Measurements from ENCODE around the gene ZNF260. TPM values are rescaled to one million over a fixed set of nuclear protein-coding genes. Genes with fewer than 3 reads are reported as not detected.

The ZNF260 gene
- total RNA-seq, 1 experiment from 2014 or later, result 24.1 TPM

- TF ChIP-seq AR (CRISPR knock-in tag; IDR thresholded peaks at IDR 0.05), result no peak
- TF ChIP-seq ZNF396 (CRISPR knock-in tag; IDR thresholded peaks at IDR 0.05; ENCODE audit: borderline replicate concordance), result no peak
- TF ChIP-seq NFATC4 (CRISPR knock-in tag; IDR thresholded peaks at IDR 0.05), result no peak
- TF ChIP-seq SMAD4 (CRISPR knock-in tag; IDR thresholded peaks at IDR 0.05), result no peak
- no peak for TF ChIP-seq NR1H2 (CRISPR knock-in tag; IDR thresholded peaks at IDR 0.05)
- no peak for TF ChIP-seq RELA (CRISPR knock-in tag; IDR thresholded peaks at IDR 0.05; ENCODE audit: borderline replicate concordance)
- TF ChIP-seq USF2 (CRISPR knock-in tag; IDR thresholded peaks at IDR 0.05), result peak; percentile 44; the same call in 1 of the 2 replicates
- TF ChIP-seq NFYB (CRISPR knock-in tag; conservative IDR thresholded peaks at IDR 0.05; ENCODE audit: low read depth), result no peak
- no peak for TF ChIP-seq ZNF232 (CRISPR knock-in tag; IDR thresholded peaks at IDR 0.05)
- TF ChIP-seq IRF1 (CRISPR knock-in tag; IDR thresholded peaks at IDR 0.05), result no peak
- TF ChIP-seq JUN (CRISPR knock-in tag; IDR thresholded peaks at IDR 0.05), result no peak
- peak; percentile 29; the same call in 1 of the 2 replicates for TF ChIP-seq GABPB1 (CRISPR knock-in tag; IDR thresholded peaks at IDR 0.05)
- no peak; the same call in 1 of the 2 replicates for TF ChIP-seq ZNF416 (CRISPR knock-in tag; IDR thresholded peaks at IDR 0.05)
- no peak for TF ChIP-seq IRF2 (CRISPR knock-in tag; IDR thresholded peaks at IDR 0.05; ENCODE audit: borderline replicate concordance, low read depth)
- TF ChIP-seq MLX (CRISPR knock-in tag; IDR thresholded peaks at IDR 0.05), result no peak
- TF ChIP-seq SP1 (CRISPR knock-in tag; conservative IDR thresholded peaks at IDR 0.05), result peak; percentile 80
- no peak for TF ChIP-seq NR2C2 (CRISPR knock-in tag; IDR thresholded peaks at IDR 0.05)
- no peak for TF ChIP-seq EMX1 (CRISPR knock-in tag; IDR thresholded peaks at IDR 0.05)
- TF ChIP-seq FOXJ3 (CRISPR knock-in tag; IDR thresholded peaks at IDR 0.05; ENCODE audit: borderline replicate concordance), result no peak
These were observed at the start of gene ZNF260 (continued) for GRCh38 chr19:36528194-36528920.

GRCh38 chr19:36577271-36577996 lies 49.4 kb upstream of the ZNF260 start:
- H3K27ac Mint-ChIP-seq, result no peak overlapping the region
- ATAC-seq (no peak), DNase-seq (ENCODE audit: low spot score) (no peak)
- peaks cover 11% of the 10 kb centered on the region for H3K4me1 Mint-ChIP-seq
- H3K36me3 Mint-ChIP-seq, result peaks cover 39% of the 10 kb centered on the region
- ChIA-PET POLR2A (interaction anchor here (0.6 kb wide), 1 partner anchor 140 kb away, joined by 4 read pairs; no protein-coding TSS in a partner anchor), CTCF (no interaction called here)
- no peaks in the 10 kb centered on the region for H3K27me3 Mint-ChIP-seq (ENCODE audit: low read depth)
- H3K9me3 Mint-ChIP-seq, result peaks cover 5% of the 10 kb centered on the region; the same call in 1 of the 2 replicates
- H3K4me3 Mint-ChIP-seq, result no peak overlapping the region
- TF ChIP-seq MXD4 (CRISPR knock-in tag; IDR thresholded peaks at IDR 0.05; ENCODE audit: borderline replicate concordance) (no peak), AR (CRISPR knock-in tag; IDR thresholded peaks at IDR 0.05) (no peak), MAX (CRISPR knock-in tag; IDR thresholded peaks at IDR 0.05) (no peak), IRF1 (CRISPR knock-in tag; IDR thresholded peaks at IDR 0.05) (no peak), OVOL2 (CRISPR knock-in tag; IDR thresholded peaks at IDR 0.05; ENCODE audit: borderline replicate concordance) (no peak), ZNF396 (CRISPR knock-in tag; IDR thresholded peaks at IDR 0.05; ENCODE audit: borderline replicate concordance) (no peak), IRF2 (CRISPR knock-in tag; IDR thresholded peaks at IDR 0.05; ENCODE audit: borderline replicate concordance, low read depth) (no peak), ATF1 (CRISPR knock-in tag; IDR thresholded peaks at IDR 0.05) (no peak), E2F4 (CRISPR knock-in tag; IDR thresholded peaks at IDR 0.05; ENCODE audit: borderline replicate concordance, low read depth) (no peak), FOXP1 (CRISPR knock-in tag; IDR thresholded peaks at IDR 0.05; ENCODE audit: borderline replicate concordance) (no peak)
